Activated naive CD8-positive, alpha-beta T cell treated with anti-CD3 and anti-CD28 coated beads for 36 hours (primary cell): ENCODE data around the gene SLC38A11. TPM values are rescaled to one million over a fixed set of nuclear protein-coding genes. Genes with fewer than 3 reads are reported as not detected.

Experiments
- DNase-seq: peaks from one replicate; pipeline ENCODE4 v3.0.0; 2021
- H3K27ac Mint-ChIP-seq: one replicate; pipeline ENCODE4 v1.8.0; 2022; ENCODE audit warnings: mild to moderate bottlenecking, moderate library complexity, mixed read lengths
- H3K27me3 Mint-ChIP-seq: one replicate; pipeline ENCODE4 v1.8.0; 2022; ENCODE audit warnings: mild to moderate bottlenecking, mixed read lengths
- H3K36me3 Mint-ChIP-seq: one replicate; pipeline ENCODE4 v1.8.0; 2021; ENCODE audit warnings: mild to moderate bottlenecking, mixed read lengths
- H3K4me1 Mint-ChIP-seq: one replicate; pipeline ENCODE4 v1.8.0; 2021; ENCODE audit warnings: mixed read lengths
- H3K4me3 Mint-ChIP-seq: one replicate; pipeline ENCODE4 v1.8.0; 2022; ENCODE audit warnings: mild to moderate bottlenecking, moderate library complexity, mixed read lengths
- H3K9me3 Mint-ChIP-seq: one replicate; pipeline ENCODE4 v1.8.0; 2022; ENCODE audit warnings: mixed read lengths
- total RNA-seq, 2 experiments: library from RNA; stranded (reverse); gene quantifications; one replicate each; pipeline ENCODE4 v1.2.3, GENCODE V29; 2021

Gene SLC38A11
- total RNA-seq, 2 experiments from 2014 or later: not detected

DNA sequence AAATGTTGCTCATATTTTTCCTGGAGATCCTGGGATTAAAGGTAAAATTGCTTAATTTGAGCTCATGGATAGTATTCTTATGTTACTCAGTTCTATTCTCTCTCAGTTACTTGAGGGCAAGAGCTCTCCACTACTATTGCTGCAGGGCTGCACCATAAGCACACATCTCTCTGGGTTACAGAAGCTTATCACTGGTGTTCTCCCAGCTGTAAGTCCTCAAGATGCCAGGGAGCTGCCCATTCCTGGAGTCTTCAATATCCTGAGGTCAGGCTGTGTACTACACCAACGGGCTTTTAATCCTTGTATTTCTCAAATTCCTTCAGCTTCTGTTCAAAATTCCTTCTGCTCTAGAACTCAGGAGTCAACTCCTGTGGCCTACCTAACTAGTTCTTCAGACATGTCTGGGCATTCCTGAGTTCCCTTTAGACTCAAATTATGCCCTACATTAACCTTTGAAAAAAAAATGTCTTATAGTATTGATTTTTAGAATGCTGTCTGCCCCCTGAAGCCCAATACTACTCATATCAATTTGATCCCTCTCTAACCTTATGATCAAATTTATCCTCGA, 96.0 kb downstream of the SLC38A11 start:
- H3K4me3 Mint-ChIP-seq: no peak overlapping the region
- H3K27me3 Mint-ChIP-seq: peaks cover 3% of the 10 kb centered on the region
- H3K9me3 Mint-ChIP-seq: no peaks in the 10 kb centered on the region
- no peak for DNase-seq
- H3K4me1 Mint-ChIP-seq: no peaks in the 10 kb centered on the region
- no peak overlapping the region for H3K27ac Mint-ChIP-seq
- H3K36me3 Mint-ChIP-seq: no peaks in the 10 kb centered on the region

DNA sequence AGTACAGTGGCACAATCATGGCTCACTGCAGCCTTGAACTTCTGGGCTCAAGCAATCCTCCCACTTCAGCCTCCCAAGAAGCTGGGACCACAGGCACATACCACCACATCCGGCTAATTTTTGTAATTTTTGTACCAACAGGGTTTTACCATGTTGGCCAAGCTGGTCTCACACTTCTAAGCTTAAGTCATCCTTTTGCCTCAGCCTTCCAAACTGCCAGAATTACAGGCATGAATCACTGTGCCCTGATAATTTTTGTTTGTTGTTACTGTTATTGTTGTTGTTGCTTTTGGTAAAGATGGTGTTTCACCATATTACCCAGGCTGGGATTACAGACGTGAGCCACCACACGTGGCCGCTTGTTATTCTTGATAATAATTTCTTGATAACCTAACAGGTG, 103.2 kb downstream of the SLC38A11 start:
- H3K27me3 Mint-ChIP-seq: peaks cover 21% of the 10 kb centered on the region

DNA sequence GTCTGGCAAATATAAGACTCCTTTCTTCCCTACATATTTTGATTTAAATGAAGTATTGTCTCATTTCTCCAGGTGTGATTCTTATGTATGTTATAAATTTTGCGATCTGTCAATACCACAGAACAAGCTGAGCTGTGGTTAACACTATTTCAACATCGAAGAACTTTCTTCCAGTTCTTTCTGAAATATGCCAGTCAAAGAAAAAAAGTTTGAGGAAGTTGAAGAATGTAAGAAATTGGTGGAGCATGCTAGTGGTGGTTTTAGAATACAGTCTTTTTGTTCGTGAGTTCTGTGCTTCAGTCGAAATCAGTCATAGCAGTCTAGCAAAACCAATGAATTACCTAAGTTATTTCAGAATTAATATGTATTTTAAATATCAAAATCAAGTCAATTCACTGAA, 105.1 kb downstream of the SLC38A11 start:
- Mint-ChIP-seq H3K27me3 (peaks cover 18% of the 10 kb centered on the region), H3K27ac (no peak overlapping the region), H3K9me3 (no peaks in the 10 kb centered on the region), H3K4me3 (no peak overlapping the region), H3K36me3 (no peaks in the 10 kb centered on the region), H3K4me1 (no peaks in the 10 kb centered on the region)
- DNase-seq: no peak

More for the DNA sequence above, 103.2 kb downstream of the SLC38A11 start:
- no peaks in the 10 kb centered on the region for H3K9me3 Mint-ChIP-seq
- H3K4me1 Mint-ChIP-seq: no peaks in the 10 kb centered on the region
- no peak for DNase-seq
- H3K4me3 Mint-ChIP-seq: no peak overlapping the region
- no peak overlapping the region for H3K27ac Mint-ChIP-seq
- H3K36me3 Mint-ChIP-seq: no peaks in the 10 kb centered on the region

DNA sequence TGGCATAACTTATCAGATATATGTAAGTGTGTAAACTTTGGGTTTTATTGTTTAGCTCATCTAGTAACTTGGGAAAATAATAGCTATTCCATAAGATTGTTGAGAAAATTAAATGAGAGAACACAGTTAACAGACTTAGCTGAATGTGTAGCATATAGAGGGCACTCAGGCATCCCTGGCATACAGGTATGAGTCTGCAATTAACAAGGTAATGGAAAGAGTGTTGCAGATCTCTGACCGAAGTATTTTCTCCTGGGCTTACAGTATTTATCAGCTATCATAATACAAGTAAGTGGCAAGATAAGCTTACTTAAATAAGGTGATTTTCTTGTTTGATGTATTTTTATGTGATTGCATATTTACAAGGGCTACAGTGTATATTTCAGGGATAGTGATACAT, 105.8 kb downstream of the SLC38A11 start:
- Mint-ChIP-seq H3K27ac (no peak overlapping the region), H3K27me3 (peaks cover 23% of the 10 kb centered on the region), H3K9me3 (no peaks in the 10 kb centered on the region), H3K4me3 (no peak overlapping the region), H3K4me1 (no peaks in the 10 kb centered on the region), H3K36me3 (no peaks in the 10 kb centered on the region)
- no peak for DNase-seq

DNA sequence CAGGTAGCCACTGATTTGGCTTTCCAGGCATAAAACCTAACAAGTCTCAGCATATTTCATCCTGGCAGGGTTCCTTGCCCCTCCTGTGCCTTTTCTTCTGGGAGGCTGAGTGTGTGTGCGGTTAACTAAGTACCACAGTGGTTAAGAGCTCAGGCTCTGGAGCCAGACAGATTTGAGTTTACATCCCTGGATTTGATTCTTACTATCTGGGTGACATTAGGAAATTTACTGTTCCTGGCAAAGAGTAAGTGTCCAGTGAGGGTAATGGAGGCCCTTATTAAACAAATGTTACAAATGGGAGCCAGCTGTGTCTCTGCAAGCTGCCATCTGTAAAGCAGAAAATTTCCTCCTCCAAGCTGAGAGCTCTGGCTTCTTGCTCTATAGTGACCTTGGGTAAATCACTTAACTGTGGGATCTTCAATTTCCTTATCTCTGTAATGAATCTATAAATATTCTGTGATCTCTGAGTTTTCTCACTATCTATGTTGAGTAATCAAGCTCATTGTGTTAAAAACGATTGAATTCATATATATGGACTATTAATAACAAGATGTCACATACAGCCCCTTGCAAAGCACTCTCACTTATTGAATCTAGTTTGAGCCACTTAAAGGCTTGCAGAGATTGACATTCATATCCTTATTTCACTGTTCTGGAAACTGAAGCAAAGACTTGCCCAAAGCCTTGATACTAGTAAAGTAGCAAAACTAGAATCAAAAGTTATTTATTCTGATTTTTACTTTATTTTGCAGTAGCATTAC, 107.2 kb downstream of the SLC38A11 start:
- no peak for DNase-seq
- Mint-ChIP-seq H3K4me1 (no peaks in the 10 kb centered on the region), H3K4me3 (no peak overlapping the region), H3K27ac (no peak overlapping the region), H3K36me3 (no peaks in the 10 kb centered on the region), H3K27me3 (peaks cover 34% of the 10 kb centered on the region), H3K9me3 (no peaks in the 10 kb centered on the region)

DNA sequence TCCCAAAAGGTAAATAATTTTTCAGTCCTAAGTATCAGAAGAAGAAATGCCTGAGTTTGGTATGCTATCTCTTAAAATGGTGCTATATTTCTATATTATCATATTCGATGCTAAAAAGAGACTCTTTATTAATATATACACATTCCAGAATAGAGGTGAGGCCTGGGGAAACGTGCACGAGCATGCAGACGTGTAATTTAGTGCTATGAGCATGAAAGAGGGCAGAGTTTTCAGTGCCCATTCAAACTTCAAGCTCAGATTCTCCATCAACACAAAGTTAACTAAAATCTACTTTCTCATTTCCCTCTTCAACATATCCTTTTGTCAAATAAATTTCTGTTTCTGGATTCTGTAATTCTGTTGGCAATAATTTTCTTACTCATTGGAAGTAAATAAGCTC, 108.0 kb downstream of the SLC38A11 start:
- Mint-ChIP-seq H3K4me3 (no peak overlapping the region), H3K4me1 (no peaks in the 10 kb centered on the region), H3K9me3 (no peaks in the 10 kb centered on the region), H3K36me3 (no peaks in the 10 kb centered on the region), H3K27ac (no peak overlapping the region), H3K27me3 (peaks cover 36% of the 10 kb centered on the region)
- no peak for DNase-seq

DNA sequence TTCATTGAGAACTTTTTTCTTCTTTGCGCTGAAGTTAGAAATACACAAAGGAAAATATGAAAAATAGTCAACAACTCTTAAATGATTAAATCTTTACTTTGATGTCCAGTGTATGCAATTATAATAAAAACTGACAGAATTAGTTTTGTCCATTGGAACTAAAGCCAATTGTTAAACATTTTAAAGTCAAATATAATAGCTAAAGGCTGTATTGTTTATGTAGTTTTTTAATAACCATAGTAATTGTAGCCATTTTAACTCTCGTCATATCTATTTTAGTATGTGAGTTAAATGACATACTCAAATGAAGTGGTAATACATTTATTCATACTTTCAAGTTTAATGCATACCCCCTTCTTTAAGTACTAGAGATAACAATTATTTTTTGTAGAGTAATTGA, 109.0 kb downstream of the SLC38A11 start:
- Mint-ChIP-seq H3K4me3 (no peak overlapping the region), H3K4me1 (no peaks in the 10 kb centered on the region), H3K27ac (no peak overlapping the region), H3K27me3 (peaks cover 39% of the 10 kb centered on the region), H3K36me3 (no peaks in the 10 kb centered on the region), H3K9me3 (no peaks in the 10 kb centered on the region)
- no peak for DNase-seq

Other genes starting within 250 kb of the SLC38A11 start
- gene COBLL1, start 113.7 kb downstream of the SLC38A11 start, total RNA-seq: under 1 TPM; 0.28 to 0.45 TPM
- under 1 TPM; 0.06 to 0.16 TPM for gene SCN3A, start 248.5 kb upstream of the SLC38A11 start, total RNA-seq